Omental fat pad (tissue), 4 donors: ENCODE data around the gene DIP2C. TPM values are rescaled to one million over a fixed set of nuclear protein-coding genes. Genes with fewer than 3 reads are reported as not detected.

ENCODE experiments used
- ATAC-seq: fragments of 150-250 bp; one replicate; pipeline ENCODE4 v1.9.1; 2016; ENCODE audit warnings: mild to moderate bottlenecking, moderate library complexity; ENCODE audit not compliant: low FRiP score
- DNase-seq: peaks from one replicate; pipeline ENCODE4 v3.0.0-alpha.2; 2019; ENCODE audit warnings: low spot score
- total RNA-seq, 4 donors: library from RNA; depleted of rRNA; stranded (reverse); fragments of >200 nt; gene quantifications; one replicate each; pipeline ENCODE4 v1.1.0, GENCODE V29; 2016
- TF ChIP-seq, protein P1 (sequence below), 3 donors: fragments of 450-650 bp; IDR thresholded peaks; one replicate each; pipeline ENCODE4 v1.5.1; 2016 to 2017; ENCODE audit warnings: antibody characterized with exemption in 3 of 3, mild to moderate bottlenecking in 3 of 3, moderate library complexity in 2 of 3

DIP2C gene
- total RNA-seq, 4 donors from 2014 or later: 19.7 to 56.5 (median 31.1) TPM

DNA sequence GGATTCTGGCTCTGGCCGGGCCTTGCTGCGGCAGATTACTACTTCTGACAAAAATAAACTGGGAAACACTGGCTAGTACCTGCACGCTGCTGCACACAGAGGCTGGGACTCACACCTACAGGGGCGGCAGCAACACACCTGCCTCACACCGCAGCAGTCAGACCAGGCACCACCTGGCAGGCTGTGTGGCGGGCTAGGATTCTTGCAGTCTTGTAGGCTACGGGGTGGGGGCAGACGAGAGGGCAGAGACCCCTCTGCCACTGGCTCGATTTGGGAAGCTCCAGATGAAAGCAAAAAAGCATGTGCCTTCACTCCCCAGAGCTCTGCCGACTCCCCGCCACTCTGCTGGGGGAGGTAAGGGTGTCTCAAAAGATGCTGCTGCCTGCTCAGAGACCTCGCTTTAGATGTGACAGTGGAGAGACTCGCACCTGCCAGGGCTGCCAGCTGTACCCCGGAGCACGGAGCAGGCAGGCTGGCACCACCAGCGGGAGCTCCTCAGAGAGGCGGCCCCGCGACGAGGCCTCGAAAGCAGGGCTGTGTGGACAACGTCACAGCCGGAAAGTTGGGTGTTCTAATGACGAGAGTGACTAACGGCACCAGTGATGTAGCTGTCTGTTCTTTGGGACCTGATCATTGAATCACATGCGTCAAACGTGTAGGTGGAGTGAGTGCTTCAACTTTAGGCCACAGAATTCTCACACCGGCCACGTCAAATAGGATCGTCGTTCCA is 303.7 kb downstream of the DIP2C start:
- ATAC-seq (no peak), DNase-seq (no peak)
- TF ChIP-seq, protein P1, sequence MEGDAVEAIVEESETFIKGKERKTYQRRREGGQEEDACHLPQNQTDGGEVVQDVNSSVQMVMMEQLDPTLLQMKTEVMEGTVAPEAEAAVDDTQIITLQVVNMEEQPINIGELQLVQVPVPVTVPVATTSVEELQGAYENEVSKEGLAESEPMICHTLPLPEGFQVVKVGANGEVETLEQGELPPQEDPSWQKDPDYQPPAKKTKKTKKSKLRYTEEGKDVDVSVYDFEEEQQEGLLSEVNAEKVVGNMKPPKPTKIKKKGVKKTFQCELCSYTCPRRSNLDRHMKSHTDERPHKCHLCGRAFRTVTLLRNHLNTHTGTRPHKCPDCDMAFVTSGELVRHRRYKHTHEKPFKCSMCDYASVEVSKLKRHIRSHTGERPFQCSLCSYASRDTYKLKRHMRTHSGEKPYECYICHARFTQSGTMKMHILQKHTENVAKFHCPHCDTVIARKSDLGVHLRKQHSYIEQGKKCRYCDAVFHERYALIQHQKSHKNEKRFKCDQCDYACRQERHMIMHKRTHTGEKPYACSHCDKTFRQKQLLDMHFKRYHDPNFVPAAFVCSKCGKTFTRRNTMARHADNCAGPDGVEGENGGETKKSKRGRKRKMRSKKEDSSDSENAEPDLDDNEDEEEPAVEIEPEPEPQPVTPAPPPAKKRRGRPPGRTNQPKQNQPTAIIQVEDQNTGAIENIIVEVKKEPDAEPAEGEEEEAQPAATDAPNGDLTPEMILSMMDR (IDR thresholded peaks at IDR 0.05): no peak

DNA sequence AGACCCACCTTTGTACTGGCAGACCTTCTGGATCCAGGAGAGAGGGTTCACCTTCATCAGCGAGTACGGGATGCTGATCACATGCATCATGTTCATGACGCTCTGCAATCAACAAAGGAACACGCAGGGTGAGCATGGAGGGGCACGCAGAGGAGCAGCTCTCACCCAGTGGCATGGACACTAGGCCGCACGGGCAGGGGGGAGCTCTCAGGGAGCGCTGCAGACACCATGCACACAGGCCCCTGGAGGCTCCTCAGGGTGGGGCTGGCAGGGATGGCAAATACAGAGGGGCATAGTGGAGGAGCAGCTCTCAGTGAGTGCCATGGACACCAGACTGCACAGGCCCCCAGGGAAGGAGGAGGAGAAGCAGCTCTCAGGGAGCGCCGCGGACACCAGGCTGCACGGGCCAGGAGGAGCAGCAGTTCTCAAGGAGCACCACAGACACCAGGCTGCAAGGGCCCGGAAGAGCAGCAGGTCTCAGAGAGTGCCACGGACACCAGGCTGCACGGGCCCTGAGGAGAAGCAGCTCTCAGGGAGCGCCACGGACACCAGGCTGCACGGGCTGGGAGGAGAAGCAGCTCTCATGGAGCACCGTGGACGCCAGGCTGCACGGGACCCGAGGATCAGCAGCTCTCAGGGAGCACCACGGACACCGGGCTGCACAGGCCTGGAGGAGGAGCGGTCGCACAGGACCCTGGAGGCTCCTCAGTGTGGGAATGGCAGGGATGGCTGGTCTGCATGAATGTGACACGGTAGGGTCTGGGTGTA is 304.7 kb downstream of the DIP2C start:
- no peak for ATAC-seq
- TF ChIP-seq, protein P1 (IDR thresholded peaks at IDR 0.05): no peak

DNA sequence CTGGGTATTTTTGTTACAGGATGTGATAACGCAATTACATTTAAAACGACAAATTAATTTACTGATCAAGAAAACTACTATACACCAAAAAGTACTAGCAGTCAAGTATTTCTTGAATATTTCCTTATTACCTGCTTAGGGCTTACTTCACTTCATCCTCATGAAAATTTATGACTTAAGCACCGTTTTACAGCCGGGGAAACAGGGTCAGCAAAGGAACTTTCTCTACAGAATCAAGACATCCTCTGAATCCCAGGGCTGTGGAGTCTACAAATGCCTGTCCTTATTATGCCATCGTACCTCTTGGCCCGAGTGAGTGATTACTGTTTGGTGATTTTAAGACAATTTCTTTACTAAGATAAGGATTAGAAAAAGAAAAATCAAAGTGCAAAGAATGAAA is 305.9 kb downstream of the DIP2C start:
- DNase-seq: no peak
- TF ChIP-seq, protein P1 (IDR thresholded peaks at IDR 0.05): no peak
- ATAC-seq: no peak

More for the DNA sequence above, 304.7 kb downstream of the DIP2C start:
- DNase-seq: no peak

DNA sequence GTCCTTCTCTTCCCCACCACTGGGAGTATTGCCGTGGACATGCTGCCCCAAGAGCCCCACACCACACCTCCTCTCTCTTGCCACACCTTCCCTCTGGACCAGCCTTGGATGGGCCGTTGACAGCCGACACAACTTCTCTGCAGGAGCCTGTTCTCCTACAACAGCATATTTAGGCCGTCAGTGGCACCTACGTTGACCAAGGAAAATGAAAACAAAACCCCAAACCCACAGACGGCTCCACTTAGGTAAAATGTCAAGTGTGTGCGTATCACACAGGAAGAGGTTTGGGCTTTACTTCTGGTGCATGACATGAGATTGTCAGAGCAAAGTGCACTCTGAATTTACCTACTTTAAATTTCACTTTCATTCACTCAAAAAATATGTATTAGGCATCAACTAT is 307.7 kb downstream of the DIP2C start:
- ATAC-seq (no peak), DNase-seq (no peak)
- TF ChIP-seq, protein P1 (IDR thresholded peaks at IDR 0.05): no peak

DNA sequence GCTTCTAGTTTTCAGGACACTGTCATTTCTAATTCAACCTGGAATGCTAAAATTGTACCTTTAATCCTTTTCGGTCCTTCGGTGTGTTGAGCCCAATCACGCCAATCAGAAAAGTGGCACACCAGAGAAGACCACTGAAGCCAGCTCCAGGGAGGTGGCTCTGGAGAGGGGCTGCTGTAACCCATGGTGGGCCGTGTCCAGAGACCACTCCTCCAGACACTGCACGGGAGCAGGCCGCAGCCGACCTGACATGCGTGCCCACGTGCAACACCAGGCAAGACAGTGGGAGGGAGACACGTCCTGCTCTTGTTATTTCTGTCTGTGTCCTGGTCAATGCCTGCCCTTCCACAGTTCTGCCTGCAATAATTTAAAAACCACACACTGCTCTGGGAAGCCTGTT is 308.1 kb downstream of the DIP2C start:
- DNase-seq (no peak), ATAC-seq (no peak)
- TF ChIP-seq, protein P1 (IDR thresholded peaks at IDR 0.05): no peak

DNA sequence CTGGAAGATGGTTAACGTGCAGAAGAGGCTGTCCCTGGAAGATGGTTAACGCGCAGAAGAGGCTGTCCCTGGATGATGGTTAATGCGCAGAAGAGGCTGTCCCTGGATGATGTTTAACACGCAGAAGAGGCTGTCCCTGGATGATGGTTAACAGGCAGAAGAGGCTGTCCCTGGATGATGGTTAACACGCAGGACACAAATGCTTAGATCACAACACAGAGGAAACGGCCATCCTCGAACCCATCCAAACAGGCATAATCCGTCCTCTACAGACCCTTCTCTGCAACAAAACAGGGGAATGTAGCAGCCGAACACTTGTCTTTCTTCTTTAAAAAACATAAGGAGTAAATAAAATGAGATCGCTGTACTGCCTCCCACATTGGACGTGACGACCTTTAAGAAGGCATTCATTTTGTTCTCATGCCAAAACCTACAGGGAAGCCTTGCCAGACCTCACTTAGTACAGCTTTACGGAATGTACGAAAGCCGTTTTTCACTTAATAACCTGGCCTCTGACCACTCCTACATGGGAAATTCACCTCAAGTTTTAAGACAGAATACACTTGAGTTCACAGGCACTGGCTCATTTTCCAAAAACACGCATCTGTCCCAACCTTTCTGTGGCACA is 309.0 kb downstream of the DIP2C start:
- TF ChIP-seq, protein P1 (IDR thresholded peaks at IDR 0.05): no peak
- no peak for DNase-seq
- peak; percentile 91 for ATAC-seq
